ENCODE data around the gene DNAJB9.

GRCh38 chr7:108535257-108535656, 34.4 kb upstream of the DNAJB9 start:
- TF ChIP-seq CTCF (IDR thresholded peaks at IDR 0.05; ENCODE audit: low read length) (no peak), EZH2 (IDR thresholded peaks at IDR 0.05; ENCODE audit: borderline replicate concordance, low read length) (no peak)
